ENCODE data around the gene SOCS1. TPM values are rescaled to one million over a fixed set of nuclear protein-coding genes. Genes with fewer than 3 reads are reported as not detected.

SOCS1 gene
- total and polyA plus RNA-seq, 9 of the 15 experiments (the other 6 are each of a cell fraction or from before 2014, with no cell fraction given), result 0.04 to 7.5 (median 2.3) TPM

GRCh38 chr16:11296351-11296705 lies 40.3 kb upstream of the SOCS1 start:
- no peak for FAIRE-seq

More at GRCh38 chr16:11296351-11296705, 40.3 kb upstream of the SOCS1 start:
- no peaks in the 10 kb centered on the region for H3K36me3 ChIP-seq (ENCODE audit: control insufficient read depth, insufficient read depth, low read length)
- TF ChIP-seq LCOR (CRISPR knock-in tag; IDR thresholded peaks at IDR 0.05), result no peak
- no peak for TF ChIP-seq HCFC1 (IDR thresholded peaks at IDR 0.05; ENCODE audit: low read depth, low read length)
- no peak for TF ChIP-seq RB1 (IDR thresholded peaks at IDR 0.05; ENCODE audit: low read depth)
- TF ChIP-seq ZNF239 (CRISPR knock-in tag; IDR thresholded peaks at IDR 0.05), result no peak
- TF ChIP-seq ZNF184 (CRISPR knock-in tag; IDR thresholded peaks at IDR 0.05), result no peak
- no peak for TF ChIP-seq ZEB2 (IDR thresholded peaks at IDR 0.05)
- no peak for TF ChIP-seq THRAP3 (IDR thresholded peaks at IDR 0.05; ENCODE audit: borderline replicate concordance)
- TF ChIP-seq ZNF318 (IDR thresholded peaks at IDR 0.05; ENCODE audit: borderline replicate concordance in 1 of 2, low read depth in 1 of 2), result no peak
- TF ChIP-seq GATA2 (CRISPR knock-in tag; IDR thresholded peaks at IDR 0.05), result no peak
- no peak for TF ChIP-seq FOXP1 (CRISPR knock-in tag; IDR thresholded peaks at IDR 0.05)
- no peak for TF ChIP-seq TEAD2 (tag; IDR thresholded peaks at IDR 0.05)
- no peak for TF ChIP-seq ZBED1 (IDR thresholded peaks at IDR 0.05)
- TF ChIP-seq ZNF561 (CRISPR knock-in tag; conservative IDR thresholded peaks at IDR 0.05), result no peak
- ChIA-PET POLR2A (interaction anchor here (1.0 kb wide), 1 partner anchor 12 kb away, joined by 4 read pairs; no protein-coding TSS in a partner anchor), CTCF (ENCODE audit: low intra/inter-chr PET ratio) (no interaction called here)
- no peaks in the 10 kb centered on the region for H3K9me3 ChIP-seq (replicated peaks; ENCODE audit: control insufficient read depth, insufficient read depth, low read depth, low read length)
- no peaks in the 10 kb centered on the region for H4K20me1 ChIP-seq (replicated peaks; ENCODE audit: control insufficient read depth, insufficient read depth, low read length)
- no peaks in the 10 kb centered on the region for H3K9me1 ChIP-seq (ENCODE audit: control insufficient read depth, insufficient read depth, low read length)
- no peak overlapping the region for H2AFZ ChIP-seq (ENCODE audit: low read depth, low read length)
- H3K79me2 ChIP-seq (ENCODE audit: control insufficient read depth, insufficient read depth, low read length), result no peaks in the 10 kb centered on the region
- DNase-seq (ENCODE audit: extremely low read depth in 1 of 4, low spot score in 3 of 4), result no peak
- peaks cover 6 to 13% of the 10 kb centered on the region in 2 experiments; a peak in 4 of 5 replicates for H3K4me1 ChIP-seq (replicated peaks in 1 of 2; ENCODE audit: control insufficient read depth in 2 of 2, insufficient read depth in 2 of 2, low read length in 2 of 2)
- no peak for ATAC-seq
- BruUV-seq (replicated peaks), result no TSS peak
- H3K9ac ChIP-seq (ENCODE audit: insufficient read depth in 1 of 2, low read depth in 2 of 2, low read length in 2 of 2), result no peak overlapping the region
- H3K27ac ChIP-seq (ENCODE audit: extremely low read depth, low read depth, low read length), result no peak overlapping the region
- intact Hi-C loops (cut with micrococcal nuclease), result no loop called here
- 69% methylated on average over 3 of the region's 3 CpGs for WGBS (ENCODE audit: insufficient coverage, low coverage, missing lambda C conversion rate)
- H3K4me2 ChIP-seq (ENCODE audit: insufficient read depth, low read length), result no peak overlapping the region
- H3K27me3 ChIP-seq (ENCODE audit: control insufficient read depth in 2 of 2, insufficient read depth in 2 of 2, low read length in 2 of 2), result peaks cover 0 to 13% of the 10 kb centered on the region in 2 experiments; a peak in 2 of 5 replicates
- H3K4me3 ChIP-seq, result no peak overlapping the region
- in situ Hi-C loops (cut with MboI), result no loop called here

Measured in K562 (cell line).